IPS DF 6.9 (cell line): ENCODE measurements around the gene GPR3.

Experiments
- DNase-seq: peaks from one replicate; pipeline ENCODE4 v3.0.0-alpha.2; 2013; ENCODE audit warnings: low read depth, low spot score
- H3K27ac ChIP-seq: one replicate; pipeline ENCODE4 v1.5.1; 2013; ENCODE audit warnings: low read length, control low read depth
- H3K27me3 ChIP-seq: 2 replicates; pipeline ENCODE4 v1.6.1; 2013; ENCODE audit warnings: mild to moderate bottlenecking, low read length; ENCODE audit not compliant: control insufficient read depth, insufficient read depth
- H3K36me3 ChIP-seq: 2 replicates; pipeline ENCODE4 v1.6.1; 2013; ENCODE audit warnings: low read length; ENCODE audit not compliant: control insufficient read depth, insufficient read depth
- H3K4me1 ChIP-seq: 2 replicates; pipeline ENCODE4 v1.6.1; 2013; ENCODE audit warnings: low read length; ENCODE audit not compliant: control insufficient read depth, insufficient read depth
- H3K4me3 ChIP-seq: 2 replicates; pipeline ENCODE4 v1.5.1; 2013; ENCODE audit warnings: mild to moderate bottlenecking, low read length
- H3K9me3 ChIP-seq: 2 replicates; pipeline ENCODE4 v1.6.1; 2013; ENCODE audit warnings: low read length, inconsistent platforms; ENCODE audit not compliant: control insufficient read depth, insufficient read depth
- whole genome bisulfite sequencing: extraction: QIAGEN DNeasy Blood & Tissue Kit; methylation state at CpG from one replicate; pipeline ENCODE4 v1.1.7; 2013; ENCODE audit warnings: mixed read lengths, missing lambda C conversion rate; ENCODE audit not compliant: insufficient read length, insufficient coverage; 5-methylcytosine and 5-hydroxymethylcytosine counted together

The GPR3 gene

DNA sequence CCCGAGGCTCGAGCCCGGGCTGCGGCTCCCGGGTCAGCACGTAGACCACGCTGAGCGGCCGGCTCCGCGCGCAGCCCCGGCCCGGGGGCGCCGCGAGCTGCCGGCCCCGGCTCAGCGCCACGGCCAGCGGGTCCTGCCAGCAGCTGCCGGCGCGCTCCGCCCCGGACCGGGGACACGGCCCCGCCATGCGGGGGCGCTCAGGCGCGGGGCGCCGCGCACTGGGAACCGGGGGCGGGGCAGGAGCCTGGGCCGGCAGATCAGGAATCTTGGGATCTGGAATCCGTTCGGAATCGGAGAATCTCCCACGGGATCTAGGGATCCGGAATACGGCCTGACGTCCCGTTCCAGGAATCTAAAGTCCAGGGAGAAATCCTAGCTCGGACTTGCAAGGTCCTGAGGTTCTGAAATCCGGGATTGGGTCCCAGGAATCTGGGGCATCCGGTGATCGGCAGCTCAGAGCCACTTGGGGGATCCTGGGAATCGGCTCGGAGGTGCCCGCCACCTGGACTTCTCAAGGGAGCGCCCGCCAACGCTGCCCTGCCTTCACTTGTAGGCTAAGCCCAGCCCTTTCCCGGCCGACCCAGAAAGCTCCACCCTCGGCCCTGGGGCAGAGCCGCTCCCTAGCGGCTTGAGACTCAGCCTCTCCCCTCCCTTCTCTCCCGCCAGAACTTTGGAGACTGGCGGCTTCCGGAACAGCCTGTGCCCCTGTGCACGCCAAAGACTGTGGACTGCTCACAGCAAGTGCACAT lies 25.8 kb upstream of the GPR3 start, which contains the start of gene MAP3K6:
Gene MAP3K6, minus strand, starts transcription at position 551 of the 749 bp plus-strand sequence. Its CDS starts 364 bp downstream, at position 187.
- WGBS = no CpG with 5 or more reads among the region's 67 CpGs
- Histone ChIP-seq H3K27me3 (no peaks in the 10 kb centered on the region; the same call in 1 of the 2 replicates), H3K36me3 (no peaks in the 10 kb centered on the region), H3K27ac (no peak within 1 kb of the TSS), H3K4me3 (peak within 1 kb of the TSS; percentile 43; the same call in 1 of the 2 replicates), H3K9me3 (no peaks in the 10 kb centered on the region), H3K4me1 (peaks cover 6% of the 10 kb centered on the region; the same call in 1 of the 2 replicates)
- no peak for DNase-seq

DNA sequence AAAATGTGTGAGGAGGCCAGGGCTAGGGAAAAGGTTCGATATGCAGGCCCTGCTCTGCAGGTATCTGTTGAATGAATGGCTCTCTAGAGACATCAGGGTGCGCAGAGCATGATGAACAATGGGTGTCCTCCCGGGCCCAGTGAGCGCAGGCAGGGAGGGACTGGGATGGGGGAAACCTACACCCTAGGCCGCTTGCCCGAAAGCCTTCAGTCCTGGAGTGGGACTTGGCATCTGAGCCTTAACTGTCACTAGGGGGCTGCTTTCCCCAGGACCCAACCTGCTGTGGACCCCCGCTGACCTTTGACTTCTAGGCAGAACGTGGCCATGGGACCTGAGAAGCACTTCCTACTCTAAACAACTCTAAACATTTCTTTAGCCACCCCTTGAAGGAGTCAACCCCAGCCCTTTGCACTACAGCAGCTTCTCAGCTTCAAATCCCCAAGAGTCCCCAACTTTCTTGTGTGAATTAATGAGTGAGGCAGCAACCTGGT lies 25.2 kb upstream of the GPR3 start:
- Histone ChIP-seq H3K4me3 (peak overlapping the region; percentile 43; the same call in 1 of the 2 replicates), H3K4me1 (peaks cover 6% of the 10 kb centered on the region; the same call in 1 of the 2 replicates), H3K36me3 (no peaks in the 10 kb centered on the region), H3K27me3 (no peaks in the 10 kb centered on the region), H3K9me3 (no peaks in the 10 kb centered on the region), H3K27ac (no peak overlapping the region)
- WGBS = no CpG with 5 or more reads among the region's 8 CpGs
- no peak for DNase-seq

DNA sequence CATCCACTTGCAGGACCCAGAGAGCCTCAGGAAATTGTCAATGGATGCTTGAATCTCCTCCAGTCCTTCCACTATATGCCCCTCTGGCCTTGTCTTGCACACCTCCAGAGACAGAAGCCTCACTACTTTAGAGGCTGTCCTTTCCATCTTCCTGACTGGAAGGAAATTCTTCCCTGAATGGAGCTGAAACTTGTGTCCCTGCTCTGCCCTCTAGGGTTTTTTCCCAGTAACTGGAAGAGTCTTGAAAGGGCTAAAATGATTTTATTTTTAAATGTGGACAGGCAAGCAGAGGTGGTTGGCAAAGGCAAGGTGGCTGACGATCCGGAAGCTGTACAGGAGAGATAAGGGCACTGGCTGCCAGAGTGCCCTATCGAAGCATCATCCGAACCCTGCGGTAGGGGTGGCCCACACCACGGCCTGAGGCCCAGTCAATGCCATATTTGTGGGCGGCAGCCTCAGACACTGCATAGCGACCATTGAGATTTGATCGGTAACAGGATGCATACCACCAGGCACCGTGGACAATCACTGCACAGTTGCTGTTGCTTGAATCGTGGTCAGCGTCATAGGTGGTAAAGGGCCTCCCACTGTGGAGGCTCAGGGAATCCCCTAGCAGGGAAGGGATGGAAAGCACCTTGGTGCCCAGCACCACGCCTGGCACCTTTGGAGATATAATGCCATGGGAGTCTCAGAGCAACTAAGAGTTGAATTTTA lies 23.4 kb upstream of the GPR3 start:
- no CpG with 5 or more reads among the region's 13 CpGs for WGBS
- Histone ChIP-seq H3K9me3 (no peaks in the 10 kb centered on the region), H3K27me3 (no peaks in the 10 kb centered on the region), H3K4me1 (peaks cover 6% of the 10 kb centered on the region; the same call in 1 of the 2 replicates), H3K4me3 (no peak overlapping the region), H3K27ac (no peak overlapping the region), H3K36me3 (no peaks in the 10 kb centered on the region)
- DNase-seq = no peak

DNA sequence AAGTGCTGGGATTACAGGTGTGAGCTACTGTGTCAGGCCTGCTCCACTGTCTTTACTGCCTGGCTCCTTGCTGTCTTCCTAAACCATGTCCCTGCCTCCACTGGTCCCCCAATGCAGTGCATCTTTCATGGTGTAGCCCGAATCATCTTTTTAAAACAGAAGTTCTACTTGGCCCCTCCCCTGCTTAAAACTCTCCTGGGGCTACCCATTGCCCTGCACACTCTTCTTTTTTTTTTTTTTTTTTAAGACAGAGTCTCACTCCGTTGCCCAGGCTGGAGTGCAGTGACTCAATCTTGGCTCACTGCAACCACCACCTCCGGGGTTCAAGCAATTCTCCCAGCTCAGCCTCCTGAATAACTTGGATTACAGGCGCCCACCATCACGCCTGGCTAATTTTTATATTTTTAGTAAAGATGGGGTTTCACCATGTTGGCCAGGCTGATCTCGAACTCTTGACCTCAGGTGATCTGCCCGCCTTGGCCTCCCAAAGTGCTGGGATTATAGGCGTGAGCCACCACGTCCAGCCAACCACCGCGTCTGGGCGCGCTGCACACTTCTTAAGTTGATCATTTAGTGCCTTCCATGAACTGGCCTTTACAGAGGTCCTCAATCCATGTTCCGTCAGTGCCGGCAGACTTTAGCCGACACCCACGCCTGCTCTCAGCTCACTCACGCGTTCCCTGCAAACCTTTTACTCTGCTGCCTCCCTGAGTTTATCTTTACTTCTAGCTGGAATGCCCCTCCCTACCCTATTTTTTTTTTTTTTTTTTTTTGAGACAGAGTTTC lies 20.2 kb upstream of the GPR3 start:
- Histone ChIP-seq H3K9me3 (no peaks in the 10 kb centered on the region), H3K36me3 (no peaks in the 10 kb centered on the region), H3K4me1 (no peaks in the 10 kb centered on the region), H3K27ac (no peak overlapping the region), H3K4me3 (no peak overlapping the region), H3K27me3 (no peaks in the 10 kb centered on the region)
- no CpG with 5 or more reads among the region's 19 CpGs for WGBS
- DNase-seq = no peak

DNA sequence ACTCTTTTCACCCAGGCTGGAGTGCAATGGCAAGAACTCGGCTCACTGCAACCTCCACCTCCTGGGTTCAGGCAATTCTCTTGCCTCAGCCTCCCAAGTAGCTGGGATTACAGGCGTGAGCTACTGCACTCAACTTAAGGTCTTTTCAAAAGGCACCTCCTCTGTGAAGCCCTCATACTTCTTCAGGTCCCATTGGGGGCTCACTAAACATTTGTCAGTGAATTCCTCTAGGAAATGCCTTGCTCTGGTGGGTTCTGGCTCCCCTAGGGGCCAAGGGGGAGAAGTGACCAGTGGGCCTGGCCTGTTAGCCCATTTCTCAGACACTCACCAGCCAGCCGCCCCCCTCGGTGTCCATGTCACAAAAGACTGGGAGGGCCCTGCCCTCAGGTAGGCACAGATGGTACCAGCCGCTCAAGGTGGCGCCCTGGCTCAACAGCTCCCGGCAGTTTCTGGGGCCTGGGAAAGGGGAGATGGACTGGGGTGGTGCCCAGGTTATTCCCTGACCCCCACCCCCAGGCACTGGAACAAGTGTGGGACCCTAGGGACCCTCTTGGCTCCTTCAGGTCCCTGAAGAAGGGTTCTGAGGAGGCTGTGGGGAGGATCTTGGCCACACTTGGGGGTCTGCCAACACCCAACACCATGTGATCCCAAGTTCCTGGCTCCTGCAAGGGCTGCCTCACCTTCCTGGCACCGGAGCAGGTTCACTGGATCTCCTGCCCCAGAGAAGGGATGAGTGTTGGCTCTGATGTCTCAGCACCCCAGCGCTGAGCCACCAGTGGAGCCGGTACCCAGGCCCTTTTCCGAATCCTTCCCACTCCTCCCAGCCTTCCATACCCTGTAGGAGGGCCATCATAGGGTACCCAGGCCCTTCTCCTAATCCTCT lies 19.4 kb upstream of the GPR3 start:
- H3K4me1 ChIP-seq = no peaks in the 10 kb centered on the region; the same call in 1 of the 2 replicates
- no peak overlapping the region for H3K27ac ChIP-seq
- H3K36me3 ChIP-seq = no peaks in the 10 kb centered on the region
- no peaks in the 10 kb centered on the region for H3K9me3 ChIP-seq
- H3K27me3 ChIP-seq = no peaks in the 10 kb centered on the region
- no CpG with 5 or more reads among the region's 11 CpGs for WGBS
- H3K4me3 ChIP-seq = no peak overlapping the region
- DNase-seq = no peak

DNA sequence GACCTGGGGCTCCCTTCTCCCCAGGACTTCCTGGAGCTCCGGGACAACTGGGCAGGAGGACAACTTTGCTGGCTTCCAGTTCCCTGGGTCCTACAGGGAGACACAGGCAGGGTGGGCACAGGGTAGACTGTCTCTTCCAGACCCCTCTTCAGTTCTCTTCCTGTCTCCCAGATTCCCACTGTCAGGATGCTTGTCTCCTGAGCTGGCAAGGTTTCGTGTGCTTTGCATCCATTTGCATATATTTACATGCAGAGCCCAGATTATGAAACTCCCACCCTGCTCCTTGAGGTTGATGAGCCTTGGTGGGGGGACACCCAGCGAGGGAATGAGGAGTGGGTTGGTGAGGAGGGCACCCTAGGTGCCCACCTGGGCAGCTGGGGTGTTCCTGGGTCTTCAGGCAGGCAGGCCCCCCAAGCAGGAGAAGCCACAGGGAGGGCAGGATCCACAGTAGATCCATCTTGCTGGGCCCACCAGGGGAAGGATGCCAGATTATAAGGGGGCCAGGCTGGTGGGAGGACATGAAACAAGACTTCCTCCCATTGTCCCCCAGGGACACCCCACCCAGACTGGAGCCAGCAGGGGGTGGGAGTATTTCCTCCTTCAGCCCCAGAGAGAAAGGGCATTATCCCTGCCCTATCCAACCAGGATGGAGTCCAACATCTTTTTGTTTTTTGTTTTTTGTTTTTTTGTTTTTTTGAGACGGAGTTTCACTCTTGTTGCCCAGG lies 17.9 kb upstream of the GPR3 start, which contains the start of gene FCN3:
Gene FCN3, minus strand, starts transcription at position 463 of the 725 bp plus-strand sequence. Its CDS starts 6 bp downstream, at position 457.
- no peak for DNase-seq
- H3K27me3 ChIP-seq = no peaks in the 10 kb centered on the region
- H3K4me1 ChIP-seq = no peaks in the 10 kb centered on the region; the same call in 1 of the 2 replicates
- no peaks in the 10 kb centered on the region for H3K36me3 ChIP-seq
- H3K9me3 ChIP-seq = no peaks in the 10 kb centered on the region
- WGBS = no CpG with 5 or more reads among the region's 4 CpGs
- no peak within 1 kb of the TSS for H3K4me3 ChIP-seq
- H3K27ac ChIP-seq = no peak within 1 kb of the TSS

DNA sequence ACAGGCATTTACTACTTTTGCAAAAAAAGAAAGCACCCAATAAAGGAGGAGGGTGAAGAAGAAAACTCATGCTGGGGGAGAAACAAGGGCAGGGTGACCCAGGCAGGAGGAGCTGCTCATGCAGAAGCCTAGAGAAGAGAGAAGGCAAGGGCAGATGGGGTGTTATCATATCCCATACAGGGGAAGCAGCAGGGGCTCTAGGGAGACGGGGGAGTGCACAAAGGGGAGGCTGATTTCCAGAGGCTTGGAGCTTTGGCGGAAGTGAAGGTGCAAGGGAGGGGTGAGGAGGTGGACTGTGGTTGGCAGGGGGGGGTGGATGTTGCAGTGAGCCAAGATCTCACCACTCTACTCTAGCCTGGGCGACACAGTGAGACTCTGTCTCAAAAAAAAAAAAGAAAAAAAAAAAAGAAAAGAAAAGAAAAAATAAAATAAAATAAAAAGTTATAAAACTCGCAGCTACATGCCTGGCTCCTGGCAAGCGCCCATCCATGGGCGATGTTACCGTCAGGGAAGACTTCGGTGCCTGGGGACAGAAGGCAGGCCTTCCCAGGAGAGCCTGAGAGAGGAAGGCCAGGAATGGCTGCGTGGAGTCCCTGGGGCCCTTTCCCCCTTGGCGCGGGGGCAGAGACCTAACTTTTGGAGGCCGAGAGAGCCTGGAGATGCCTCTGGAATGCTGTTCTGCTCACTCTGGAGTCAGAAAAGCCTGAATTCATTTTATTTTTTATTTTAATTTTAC lies 14.5 kb upstream of the GPR3 start:
- Histone ChIP-seq H3K27me3 (no peaks in the 10 kb centered on the region), H3K4me3 (no peak overlapping the region), H3K27ac (no peak overlapping the region), H3K36me3 (no peaks in the 10 kb centered on the region), H3K9me3 (no peaks in the 10 kb centered on the region), H3K4me1 (peaks cover 3% of the 10 kb centered on the region; the same call in 1 of the 2 replicates)
- no peak for DNase-seq
- no CpG with 5 or more reads among the region's 12 CpGs for WGBS

DNA sequence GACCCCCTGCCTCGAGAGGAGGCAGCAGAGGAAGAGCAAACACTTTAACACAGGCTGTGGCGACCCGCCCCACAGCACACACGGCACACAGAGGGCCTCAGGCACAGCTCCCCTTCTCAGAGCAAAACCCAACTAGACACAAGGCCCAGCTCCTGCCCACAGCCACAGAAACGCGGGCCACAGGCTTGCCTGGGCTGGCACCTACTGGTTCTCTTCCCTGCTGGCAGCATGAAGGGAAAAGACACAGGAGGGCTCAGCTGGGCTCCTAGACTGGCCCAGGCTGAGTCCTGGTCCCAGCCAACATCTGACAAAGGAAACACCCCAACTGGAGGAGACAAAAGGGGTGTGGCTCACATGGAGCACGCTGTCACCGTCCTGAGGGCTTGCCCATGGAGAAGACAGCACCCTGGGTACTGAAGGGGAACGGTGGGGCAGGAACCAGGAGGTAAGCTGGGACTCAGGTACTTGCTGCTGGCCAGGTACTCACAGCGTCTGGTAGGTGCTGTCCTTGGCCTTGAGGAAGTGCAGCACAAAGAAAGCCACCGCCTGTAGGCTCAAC lies 12.8 kb upstream of the GPR3 start:
- WGBS = no CpG with 5 or more reads among the region's 11 CpGs
- Histone ChIP-seq H3K4me3 (no peak overlapping the region), H3K36me3 (no peaks in the 10 kb centered on the region), H3K9me3 (no peaks in the 10 kb centered on the region), H3K27me3 (no peaks in the 10 kb centered on the region), H3K27ac (no peak overlapping the region), H3K4me1 (peaks cover 3% of the 10 kb centered on the region; the same call in 1 of the 2 replicates)
- no peak for DNase-seq
